ENCODE data around the gene TMEM59. TPM values are rescaled to one million over a fixed set of nuclear protein-coding genes. Genes with fewer than 3 reads are reported as not detected.

TMEM59 gene
- total RNA-seq, 4 donors from 2014 or later = 166 to 356 (median 232) TPM

DNA sequence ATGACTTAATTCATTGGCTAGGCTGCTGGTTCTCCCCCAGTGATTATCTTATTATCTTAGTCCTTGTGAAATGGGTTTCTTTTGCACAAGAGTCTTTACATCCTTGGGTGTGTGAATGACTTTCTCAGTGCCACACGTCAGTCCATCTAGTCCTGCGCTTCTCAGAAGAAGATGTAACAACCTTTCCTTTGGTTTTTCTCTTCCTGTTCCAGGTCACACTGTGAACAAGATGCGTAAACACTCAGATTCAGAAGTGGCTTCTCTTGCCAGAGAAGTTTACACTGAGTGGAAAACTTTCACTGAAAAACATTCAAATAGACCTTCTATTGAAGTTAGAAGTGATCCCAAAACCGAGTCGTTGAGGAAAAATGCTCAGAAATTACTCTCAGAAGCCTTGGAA lies 35.4 kb upstream of the TMEM59 start:
- H3K4me1 ChIP-seq = no peaks in the 10 kb centered on the region

GRCh38 chr1:54086754-54087153 lies 33.8 kb upstream of the TMEM59 start:
- peaks cover 0 to under 1% (median 0%) of the 10 kb centered on the region in 3 donors for H3K4me1 ChIP-seq
- H3K27me3 ChIP-seq = no peaks in the 10 kb centered on the region
- H3K27ac ChIP-seq = no peak overlapping the region
- H3K36me3 ChIP-seq = peaks cover 0 to 14% (median 0%) of the 10 kb centered on the region in 3 donors
- 83 to 89% methylated on average over 1 of the region's 1 CpG for WGBS, 2 donors
- no peak overlapping the region for H3K4me3 ChIP-seq
- DNase-seq = no peak
- TF ChIP-seq, protein P1, sequence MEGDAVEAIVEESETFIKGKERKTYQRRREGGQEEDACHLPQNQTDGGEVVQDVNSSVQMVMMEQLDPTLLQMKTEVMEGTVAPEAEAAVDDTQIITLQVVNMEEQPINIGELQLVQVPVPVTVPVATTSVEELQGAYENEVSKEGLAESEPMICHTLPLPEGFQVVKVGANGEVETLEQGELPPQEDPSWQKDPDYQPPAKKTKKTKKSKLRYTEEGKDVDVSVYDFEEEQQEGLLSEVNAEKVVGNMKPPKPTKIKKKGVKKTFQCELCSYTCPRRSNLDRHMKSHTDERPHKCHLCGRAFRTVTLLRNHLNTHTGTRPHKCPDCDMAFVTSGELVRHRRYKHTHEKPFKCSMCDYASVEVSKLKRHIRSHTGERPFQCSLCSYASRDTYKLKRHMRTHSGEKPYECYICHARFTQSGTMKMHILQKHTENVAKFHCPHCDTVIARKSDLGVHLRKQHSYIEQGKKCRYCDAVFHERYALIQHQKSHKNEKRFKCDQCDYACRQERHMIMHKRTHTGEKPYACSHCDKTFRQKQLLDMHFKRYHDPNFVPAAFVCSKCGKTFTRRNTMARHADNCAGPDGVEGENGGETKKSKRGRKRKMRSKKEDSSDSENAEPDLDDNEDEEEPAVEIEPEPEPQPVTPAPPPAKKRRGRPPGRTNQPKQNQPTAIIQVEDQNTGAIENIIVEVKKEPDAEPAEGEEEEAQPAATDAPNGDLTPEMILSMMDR (IDR thresholded peaks at IDR 0.05) = no peak
- no peak for TF ChIP-seq POLR2A (IDR thresholded peaks at IDR 0.05)
- intact Hi-C loops (cut with DNase I) = no loop called here
- no peaks in the 10 kb centered on the region for H3K9me3 ChIP-seq

More for the DNA sequence above, 35.4 kb upstream of the TMEM59 start:
- 87 to 94% methylated on average over 4 to 5 of the region's 5 CpGs for WGBS, 2 donors
- DNase-seq = no peak
- Histone ChIP-seq H3K4me3 (no peak overlapping the region), H3K27ac (no peak overlapping the region), H3K27me3 (no peaks in the 10 kb centered on the region), H3K36me3 (peaks cover 0 to 14% (median 0%) of the 10 kb centered on the region in 3 donors), H3K9me3 (no peaks in the 10 kb centered on the region)
- intact Hi-C loops (cut with DNase I) = no loop called here
- TF ChIP-seq POLR2A (IDR thresholded peaks at IDR 0.05) = no peak
- TF ChIP-seq, protein P1 (IDR thresholded peaks at IDR 0.05) = no peak

DNA sequence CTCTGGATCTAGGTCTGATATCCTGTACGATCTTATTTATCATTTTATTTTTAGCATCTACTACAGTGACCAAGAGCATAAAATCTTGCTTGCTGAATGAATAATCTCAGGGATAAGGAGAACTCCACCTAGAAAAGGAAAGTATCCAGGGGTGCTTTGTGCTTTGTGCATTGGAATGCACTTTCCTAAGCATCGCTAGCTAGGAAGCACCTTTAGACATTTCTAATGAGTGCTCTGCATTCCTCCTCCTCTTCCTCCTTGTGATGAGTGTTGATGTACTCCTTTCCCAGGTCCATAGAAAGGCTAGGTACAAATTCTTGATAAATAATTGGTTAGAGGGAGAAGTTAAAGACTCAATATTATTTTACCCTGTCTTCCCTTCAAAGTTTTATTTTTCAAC lies 31.8 kb upstream of the TMEM59 start:
- H3K4me1 ChIP-seq = peaks cover 0 to 7% (median 3%) of the 10 kb centered on the region in 3 donors
- TF ChIP-seq, protein P1 (IDR thresholded peaks at IDR 0.05) = no peak
- no peak for TF ChIP-seq POLR2A (IDR thresholded peaks at IDR 0.05)
- H3K27me3 ChIP-seq = no peaks in the 10 kb centered on the region
- no peaks in the 10 kb centered on the region for H3K9me3 ChIP-seq
- 89 to 90% methylated on average over 2 of the region's 2 CpGs for WGBS, 2 donors
- no peak for DNase-seq
- H3K4me3 ChIP-seq = no peak overlapping the region
- intact Hi-C loops (cut with DNase I) = no loop called here
- no peak overlapping the region for H3K27ac ChIP-seq
- peaks cover 0 to 10% (median 0%) of the 10 kb centered on the region in 3 donors for H3K36me3 ChIP-seq

DNA sequence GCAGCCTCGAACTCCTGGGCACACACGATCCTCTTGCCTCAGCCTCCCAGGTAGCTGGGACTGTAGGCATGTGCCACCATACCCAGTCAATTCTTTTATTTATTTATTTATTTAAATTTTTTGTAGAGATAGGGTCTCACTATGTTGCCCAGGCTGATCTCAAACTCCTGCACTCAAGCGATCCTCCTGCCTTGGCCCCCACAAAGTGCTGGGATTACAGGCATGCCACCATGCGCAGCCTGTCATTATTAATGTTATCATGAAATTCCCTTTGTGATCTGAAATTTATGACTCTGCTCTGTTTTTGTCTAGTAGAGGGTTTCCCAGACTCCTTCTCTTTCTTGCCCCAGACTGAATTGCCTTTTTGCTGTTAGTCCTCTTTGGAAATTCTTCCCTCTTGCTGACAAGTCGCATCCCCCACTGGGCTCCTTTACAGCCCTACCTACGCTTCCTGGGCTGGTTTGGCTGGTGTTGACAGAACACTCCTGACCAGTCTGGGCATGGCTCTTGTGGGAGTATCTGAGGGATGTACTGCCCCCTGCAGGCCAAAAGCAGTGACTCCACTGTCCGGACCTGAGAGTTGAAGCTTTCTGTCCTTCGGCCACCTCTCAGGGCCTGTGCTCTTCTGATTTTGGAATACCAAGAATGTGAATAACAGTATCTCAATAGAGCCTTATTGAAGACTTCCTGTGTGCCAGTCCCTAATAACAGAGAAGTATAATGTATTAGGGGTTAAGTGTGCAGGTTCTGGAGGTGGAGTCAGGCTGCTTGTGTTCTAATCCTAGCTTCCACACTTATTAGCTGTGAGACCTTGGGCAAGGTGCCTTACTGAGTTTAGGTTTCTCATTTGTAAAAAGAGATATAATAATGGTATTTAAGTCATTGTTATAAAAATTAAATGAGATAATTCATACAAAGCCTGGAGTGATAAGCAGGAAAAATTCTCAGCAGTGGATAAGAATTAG lies 28.6 kb upstream of the TMEM59 start:
- H3K27me3 ChIP-seq = no peaks in the 10 kb centered on the region
- H3K27ac ChIP-seq = no peak overlapping the region
- H3K4me3 ChIP-seq = no peak overlapping the region
- H3K9me3 ChIP-seq = no peaks in the 10 kb centered on the region
- 75 to 76% methylated on average over 6 to 7 of the region's 8 CpGs for WGBS, 2 donors
- H3K36me3 ChIP-seq = peaks cover 0 to 5% (median 0%) of the 10 kb centered on the region in 3 donors
- H3K4me1 ChIP-seq = peaks cover 0 to 7% (median 3%) of the 10 kb centered on the region in 3 donors
- TF ChIP-seq, protein P1 (IDR thresholded peaks at IDR 0.05) = peak; percentile 49 to 84 (median 73)
- no peak for TF ChIP-seq POLR2A (IDR thresholded peaks at IDR 0.05)
- intact Hi-C loops (cut with DNase I) = no loop called here
- DNase-seq = no peak

GRCh38 chr1:54080598-54081049 lies 27.6 kb upstream of the TMEM59 start:
- peaks cover 0 to 2% (median 0%) of the 10 kb centered on the region in 3 donors for H3K36me3 ChIP-seq
- no peak for TF ChIP-seq POLR2A (IDR thresholded peaks at IDR 0.05)
- TF ChIP-seq, protein P1 (IDR thresholded peaks at IDR 0.05) = no peak
- intact Hi-C loops (cut with DNase I) = no loop called here
- H3K4me1 ChIP-seq = peaks cover 0 to 7% (median 3%) of the 10 kb centered on the region in 3 donors
- H3K4me3 ChIP-seq = no peak overlapping the region
- no peak for DNase-seq
- H3K9me3 ChIP-seq = no peaks in the 10 kb centered on the region
- no peak overlapping the region for H3K27ac ChIP-seq
- H3K27me3 ChIP-seq = no peaks in the 10 kb centered on the region
- WGBS, 2 donors = 79 to 80% methylated on average over 1 to 2 of the region's 2 CpGs

All from esophagus squamous epithelium (tissue), 5 donors.